GM12874 (cell line): Measurements from ENCODE around the gene LHFPL2.

Source experiments
- TF ChIP-seq, protein P1 (sequence below): IDR thresholded peaks from 2 replicates; pipeline ENCODE4 v1.5.1; 2011; ENCODE audit warnings: low read depth, mild to moderate bottlenecking, control low read depth, low read length, moderate library complexity; ENCODE audit not compliant: insufficient read depth

Gene LHFPL2

DNA sequence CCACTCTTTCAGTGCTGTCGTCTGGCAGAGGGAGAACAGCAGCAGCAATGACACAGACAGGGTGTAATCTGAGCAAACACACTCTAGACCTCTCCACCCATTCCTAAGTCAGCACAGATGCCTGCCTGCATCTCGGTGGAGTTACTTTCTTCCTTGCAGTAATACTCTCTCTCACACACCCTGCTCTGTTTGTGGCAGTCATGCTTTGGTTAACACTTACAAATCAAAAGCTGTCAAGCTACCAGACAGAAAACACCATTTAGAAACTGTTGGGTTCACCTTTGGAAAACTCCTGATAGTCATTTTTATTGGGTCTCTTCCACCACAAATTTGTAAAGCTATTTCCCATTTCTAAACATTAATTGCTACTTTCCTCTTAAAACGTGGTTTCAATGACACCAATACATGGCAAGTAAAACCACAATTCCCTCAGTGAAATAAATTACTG lies 27.3 kb downstream of the LHFPL2 start:
- TF ChIP-seq, protein P1, sequence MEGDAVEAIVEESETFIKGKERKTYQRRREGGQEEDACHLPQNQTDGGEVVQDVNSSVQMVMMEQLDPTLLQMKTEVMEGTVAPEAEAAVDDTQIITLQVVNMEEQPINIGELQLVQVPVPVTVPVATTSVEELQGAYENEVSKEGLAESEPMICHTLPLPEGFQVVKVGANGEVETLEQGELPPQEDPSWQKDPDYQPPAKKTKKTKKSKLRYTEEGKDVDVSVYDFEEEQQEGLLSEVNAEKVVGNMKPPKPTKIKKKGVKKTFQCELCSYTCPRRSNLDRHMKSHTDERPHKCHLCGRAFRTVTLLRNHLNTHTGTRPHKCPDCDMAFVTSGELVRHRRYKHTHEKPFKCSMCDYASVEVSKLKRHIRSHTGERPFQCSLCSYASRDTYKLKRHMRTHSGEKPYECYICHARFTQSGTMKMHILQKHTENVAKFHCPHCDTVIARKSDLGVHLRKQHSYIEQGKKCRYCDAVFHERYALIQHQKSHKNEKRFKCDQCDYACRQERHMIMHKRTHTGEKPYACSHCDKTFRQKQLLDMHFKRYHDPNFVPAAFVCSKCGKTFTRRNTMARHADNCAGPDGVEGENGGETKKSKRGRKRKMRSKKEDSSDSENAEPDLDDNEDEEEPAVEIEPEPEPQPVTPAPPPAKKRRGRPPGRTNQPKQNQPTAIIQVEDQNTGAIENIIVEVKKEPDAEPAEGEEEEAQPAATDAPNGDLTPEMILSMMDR = no peak

DNA sequence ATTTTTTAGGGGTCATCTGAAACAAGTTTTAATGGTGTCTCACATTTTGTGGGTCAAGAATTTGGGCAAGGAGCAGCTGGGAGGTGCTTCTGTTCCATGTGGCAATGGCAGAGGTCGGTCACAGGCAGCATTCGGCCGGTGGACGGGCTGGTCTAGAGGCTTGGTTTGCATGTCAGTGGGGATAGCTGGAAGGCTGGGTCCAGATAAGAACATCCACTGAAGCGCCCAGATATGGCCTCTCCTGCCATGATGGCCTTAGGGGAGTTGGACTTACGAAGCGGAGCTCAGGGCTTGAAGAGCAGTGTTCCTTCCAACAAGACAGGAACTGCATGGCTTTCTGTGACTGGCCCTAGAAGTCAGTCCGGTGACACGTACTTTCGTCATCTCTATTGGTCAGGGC lies 30.3 kb downstream of the LHFPL2 start:
- TF ChIP-seq, protein P1 = no peak

DNA sequence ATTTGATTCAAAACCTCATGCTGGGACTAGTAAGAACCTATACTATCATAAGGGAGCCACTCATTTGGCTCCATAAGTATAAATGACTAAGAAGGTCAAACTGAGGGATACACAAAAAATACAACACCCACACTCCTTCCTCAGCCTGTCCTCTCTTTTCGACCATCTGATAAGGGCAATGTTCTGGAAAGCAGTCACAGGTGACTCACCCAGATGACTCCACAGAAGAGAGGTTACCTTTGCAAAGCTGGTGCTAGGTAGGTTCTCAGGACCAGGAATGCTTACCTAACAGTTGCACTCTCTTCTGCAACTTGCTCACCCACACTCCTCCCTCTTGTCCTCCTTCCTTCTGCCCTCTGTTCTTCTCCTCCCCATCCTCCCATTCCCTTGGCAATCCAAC lies 32.9 kb downstream of the LHFPL2 start:
- TF ChIP-seq, protein P1 = no peak

DNA sequence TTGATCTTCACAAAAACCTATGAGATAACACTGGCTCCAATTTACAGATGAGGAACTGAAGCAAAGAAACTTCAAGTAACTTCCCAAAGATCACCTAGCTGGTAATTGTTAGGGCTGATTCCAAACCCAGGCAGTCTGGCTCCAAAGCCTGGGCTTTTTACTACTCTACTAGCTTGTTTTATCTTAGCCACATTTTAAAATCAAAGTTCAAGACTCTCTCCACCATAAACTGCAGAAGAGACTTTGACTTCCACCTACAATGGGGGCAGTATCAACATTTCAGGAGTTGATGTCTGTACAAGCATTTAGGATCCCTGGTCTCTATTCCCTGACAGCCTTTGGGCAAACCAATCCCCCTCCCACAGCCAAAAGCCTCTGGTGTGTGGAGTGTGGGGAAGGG lies 33.8 kb downstream of the LHFPL2 start:
- TF ChIP-seq, protein P1 = no peak

DNA sequence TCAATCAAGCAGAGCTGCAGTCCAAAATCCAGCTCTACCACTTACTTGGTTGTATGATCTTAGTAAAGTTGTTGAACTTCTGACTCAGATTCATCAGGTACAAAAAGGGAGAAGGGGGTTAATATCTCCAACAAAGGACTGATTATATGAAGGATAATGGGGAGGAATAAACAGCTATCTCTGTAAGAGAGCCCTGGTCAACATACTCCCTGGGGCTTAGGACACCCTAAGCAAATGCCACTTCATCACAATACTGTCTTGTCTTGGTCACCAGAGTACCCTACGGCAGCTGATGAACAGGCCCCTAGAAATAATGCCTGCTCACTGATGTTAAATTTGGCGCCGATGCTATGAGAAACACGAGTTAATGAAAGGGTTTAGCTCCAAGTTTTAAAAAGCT lies 34.8 kb downstream of the LHFPL2 start:
- TF ChIP-seq, protein P1 = no peak

DNA sequence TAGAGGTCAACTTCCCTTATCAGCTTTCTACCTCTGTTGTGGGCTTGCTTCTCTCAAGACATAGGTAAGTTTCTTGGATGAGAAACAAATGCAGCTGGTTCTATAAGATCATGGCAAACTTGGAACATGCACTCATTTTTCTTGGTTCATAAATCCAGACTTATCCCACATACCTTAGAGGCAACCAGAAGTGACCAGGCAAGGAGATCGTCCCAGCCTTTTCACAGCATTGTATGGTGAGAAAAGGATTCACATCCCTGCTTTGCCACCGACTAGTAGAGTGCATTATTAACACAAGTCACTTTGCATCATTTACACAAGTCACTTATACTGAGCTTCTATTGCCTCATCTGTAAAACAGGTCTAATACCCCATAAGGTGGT lies 35.4 kb downstream of the LHFPL2 start:
- TF ChIP-seq, protein P1 = no peak

DNA sequence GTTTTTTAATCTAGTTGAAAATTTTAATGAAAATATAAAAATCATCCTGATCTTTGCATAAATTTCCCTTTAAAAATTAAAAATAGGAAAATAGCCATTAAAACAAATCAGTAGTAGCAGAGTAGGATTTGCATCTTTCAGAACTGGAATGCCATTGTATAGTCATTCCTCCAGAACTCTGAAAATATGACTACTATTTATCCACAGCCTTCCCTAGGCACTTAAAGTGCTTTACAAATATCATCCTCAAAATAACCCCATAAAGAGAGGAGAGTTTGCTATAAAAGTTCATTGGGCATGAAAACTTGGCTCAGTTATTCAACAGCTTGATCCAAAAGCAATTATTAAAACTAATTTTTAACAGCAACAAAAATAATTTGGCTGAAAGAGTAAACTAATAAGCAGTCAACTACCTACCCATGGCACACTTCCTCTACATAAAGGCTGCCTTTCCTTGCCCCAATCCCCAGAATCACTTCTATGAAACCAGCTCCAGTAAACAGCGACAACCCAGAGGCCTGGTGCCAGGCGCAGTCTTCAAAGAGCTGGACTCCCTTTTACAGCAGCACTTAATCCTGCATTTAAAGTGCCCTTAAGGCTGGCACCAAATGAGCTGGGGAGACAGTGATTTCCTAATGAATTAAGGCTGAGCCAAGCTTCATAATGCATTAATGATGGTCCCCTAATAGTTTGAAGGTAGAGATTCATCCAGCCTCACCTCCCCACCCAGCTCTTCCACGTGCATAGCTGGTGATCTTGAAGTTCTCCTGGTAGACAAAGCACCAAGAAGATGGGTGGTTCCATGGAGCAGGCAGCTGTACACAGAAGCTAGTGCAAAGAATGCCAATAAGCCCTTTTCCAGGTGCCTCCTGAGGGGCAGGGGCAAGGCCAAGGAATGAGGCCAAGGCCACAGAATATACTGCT lies 36.1 kb downstream of the LHFPL2 start:
- TF ChIP-seq, protein P1 = no peak
